ENCODE data around the gene CLDN24.
"Not testable (repeated sequence)": the region's sequence is repeated elsewhere in the genome, so short reads cannot be mapped to it uniquely, and the experiment has no call there.

CLDN24 gene

DNA sequence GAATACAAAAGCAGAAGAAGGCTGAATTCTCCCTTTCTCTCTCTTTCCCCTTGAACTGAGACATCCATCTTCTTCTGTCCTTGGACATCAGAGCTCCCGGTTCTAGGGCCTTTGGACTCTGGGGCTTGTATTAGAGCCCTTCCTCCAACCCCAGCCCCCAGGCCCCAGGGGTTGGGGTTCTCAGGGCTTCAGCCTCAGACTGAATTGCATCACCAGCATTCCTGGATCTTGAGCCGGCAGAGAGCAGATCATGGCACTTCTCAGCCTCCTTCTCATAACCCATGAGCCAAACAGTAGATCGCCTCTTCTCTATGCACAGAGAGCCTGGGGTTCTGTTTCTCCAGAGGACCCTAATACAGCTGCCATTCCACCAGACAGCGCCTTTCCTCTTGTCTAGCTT is 25.3 kb upstream of the CLDN24 start:
- in situ Hi-C loops (cut with MboI; ENCODE audit: low sequenced_read_pairs), result no loop called here

DNA sequence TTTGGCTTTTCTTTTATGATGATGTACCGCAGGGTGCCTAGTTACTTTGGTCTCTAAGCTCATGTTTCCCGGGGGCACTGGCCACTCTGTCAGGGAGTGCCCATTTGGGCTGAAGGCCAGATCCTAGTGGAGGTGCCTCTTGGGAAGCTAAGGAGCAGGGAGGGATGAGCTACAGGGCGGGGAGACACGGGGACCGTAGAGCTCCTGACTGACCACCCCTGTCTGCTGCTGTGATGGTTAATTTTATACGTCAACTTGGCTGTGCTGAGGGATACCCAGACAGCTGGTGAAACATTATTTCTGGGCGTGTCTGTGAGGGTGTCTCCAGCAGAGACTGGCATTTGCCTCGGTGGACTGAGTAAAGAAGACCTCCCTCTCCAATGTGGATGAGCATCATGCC is 24.9 kb upstream of the CLDN24 start:
- in situ Hi-C loops (cut with MboI; ENCODE audit: low sequenced_read_pairs), result no loop called here

DNA sequence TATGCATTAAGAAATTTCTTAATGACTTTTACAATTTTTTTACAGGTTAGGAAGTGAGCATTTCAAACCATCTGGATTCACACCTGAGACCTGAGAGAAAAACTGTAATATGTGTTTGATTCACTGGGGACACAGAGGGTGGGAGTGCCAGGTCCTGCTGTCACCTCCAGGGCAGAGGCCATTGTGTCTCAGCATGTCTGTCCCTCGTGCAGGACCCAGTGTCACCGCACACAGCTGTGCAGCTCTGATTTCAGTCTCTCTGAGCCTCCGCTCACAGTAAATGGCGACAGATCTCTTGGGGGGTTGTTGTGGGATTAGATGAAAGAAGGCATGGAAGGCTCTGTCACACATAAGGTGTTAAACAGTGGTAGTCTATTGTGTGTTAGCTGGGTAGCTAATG is 23.0 kb upstream of the CLDN24 start:
- in situ Hi-C loops (cut with MboI; ENCODE audit: low sequenced_read_pairs), result no loop called here

DNA sequence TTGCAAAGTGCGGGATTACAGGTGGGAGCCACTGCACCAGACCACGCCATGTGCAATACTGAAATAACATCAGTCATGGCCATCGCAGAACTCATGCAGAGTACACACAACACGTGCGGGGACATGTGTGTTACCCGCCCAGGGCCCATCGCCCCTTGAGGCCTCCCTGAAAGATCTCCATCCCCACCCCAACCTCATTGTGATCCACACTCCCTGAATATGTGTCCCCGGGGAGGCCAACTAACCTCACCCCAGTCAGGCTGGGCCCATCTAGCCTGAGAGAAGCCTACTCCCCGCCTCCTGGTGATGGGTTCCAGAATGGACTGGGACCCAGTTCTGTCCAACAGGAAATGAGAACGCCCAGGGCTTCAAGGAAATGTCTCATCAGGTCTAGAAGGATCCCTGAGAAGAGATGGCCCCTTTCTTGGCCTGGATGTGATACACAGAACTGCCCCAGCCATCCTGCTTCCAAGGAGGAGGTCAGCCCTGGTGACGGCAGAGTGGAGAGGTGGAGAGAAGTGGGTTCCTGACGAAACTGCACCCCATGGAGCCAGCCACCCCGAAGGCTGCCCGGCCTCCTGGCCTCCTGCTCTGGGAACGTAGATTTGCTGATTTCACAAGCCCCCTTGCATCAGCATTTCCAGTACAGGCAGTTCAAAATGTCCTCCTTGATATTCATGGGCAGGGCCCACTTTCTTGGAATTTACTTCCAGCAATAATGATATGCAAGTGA is 22.5 kb upstream of the CLDN24 start:
- in situ Hi-C loops (cut with MboI; ENCODE audit: low sequenced_read_pairs), result no loop called here

DNA sequence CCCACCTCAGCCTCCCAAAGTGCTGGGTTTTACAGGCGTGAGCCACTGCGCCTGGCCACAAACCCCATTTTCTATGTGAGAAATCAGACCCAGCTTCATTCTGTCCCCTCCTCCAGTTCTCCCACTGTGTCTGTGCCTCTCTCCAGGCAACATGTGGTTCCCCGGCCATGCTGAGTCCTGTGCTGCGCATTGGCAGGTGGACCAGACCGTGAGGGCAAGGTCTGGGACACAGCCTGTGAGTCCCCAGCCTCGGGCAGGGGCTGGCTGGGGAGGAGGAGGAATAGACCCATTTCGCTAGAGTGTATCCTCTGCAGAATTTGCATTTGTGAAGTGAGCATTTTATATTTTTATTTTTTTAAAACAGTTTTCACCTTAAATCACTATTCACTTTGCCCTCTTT is 21.5 kb upstream of the CLDN24 start:
- in situ Hi-C loops (cut with MboI; ENCODE audit: low sequenced_read_pairs), result no loop called here

DNA sequence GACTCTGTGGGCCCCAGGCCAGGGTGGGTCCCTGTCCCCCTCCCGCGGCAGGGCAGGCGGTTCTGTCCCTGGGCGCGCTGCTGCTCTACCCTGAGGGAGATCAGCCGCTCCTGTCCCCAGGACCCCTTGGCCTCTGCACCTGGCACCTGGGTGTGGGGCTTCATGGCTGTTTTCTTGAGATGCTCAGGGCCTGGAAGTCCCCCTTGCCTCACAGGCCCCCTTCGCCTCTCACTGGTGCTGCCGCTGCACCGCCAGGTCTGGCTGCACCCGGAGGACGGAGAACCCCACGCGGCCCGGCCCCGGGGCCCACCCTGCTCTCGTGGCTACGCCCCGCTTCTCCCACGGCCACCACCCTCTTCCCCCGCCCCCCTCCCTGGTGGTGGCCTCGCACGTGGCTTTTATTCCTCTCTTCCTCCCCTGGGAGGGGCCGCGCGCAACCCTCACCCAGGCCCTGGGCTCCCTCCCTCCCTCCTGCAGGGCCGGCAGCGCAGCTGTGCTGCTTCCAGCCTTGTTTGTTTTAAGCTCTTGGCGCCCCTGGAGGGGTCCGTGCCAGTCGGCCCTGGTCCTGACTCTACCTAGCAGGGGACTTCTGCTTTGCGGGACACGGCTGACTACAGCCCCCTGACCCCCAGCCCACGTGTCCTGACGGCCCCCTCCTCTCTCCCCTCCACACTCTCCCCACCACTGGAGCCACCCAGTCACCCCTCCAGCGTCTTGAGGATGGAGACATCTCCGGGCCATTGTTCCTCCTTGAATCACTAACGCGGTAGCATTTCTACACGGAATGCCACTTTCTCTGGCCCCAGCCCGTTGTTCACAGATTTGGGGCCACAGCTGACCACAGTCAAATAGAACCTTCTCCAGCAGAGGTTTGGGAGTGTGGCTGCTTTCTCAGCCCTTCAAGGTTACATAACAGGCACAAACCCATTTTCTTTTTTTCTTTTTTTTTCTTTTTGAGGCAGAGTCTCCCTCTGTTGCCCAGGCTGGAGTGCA is 20.6 kb upstream of the CLDN24 start:
- in situ Hi-C loops (cut with MboI; ENCODE audit: low sequenced_read_pairs), result no loop called here

DNA sequence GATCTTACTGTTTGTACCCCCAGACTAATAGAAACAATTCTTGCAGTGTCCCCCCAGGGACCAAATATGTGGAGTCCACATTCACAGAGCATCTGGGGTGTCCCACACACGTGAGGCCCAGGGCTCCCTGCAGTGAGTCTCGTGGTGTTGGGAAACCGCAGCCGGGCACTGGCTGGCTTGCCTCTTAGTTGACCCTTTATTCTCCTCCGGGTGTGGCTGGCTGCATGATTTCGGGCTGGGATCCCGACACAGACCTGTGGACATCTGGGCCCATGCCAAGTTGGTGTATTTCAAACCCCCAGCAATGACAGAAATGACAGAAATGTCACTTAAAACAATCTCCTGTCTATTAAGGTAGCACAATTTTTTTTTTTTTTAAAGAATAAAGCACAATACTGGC is 15.6 kb upstream of the CLDN24 start:
- in situ Hi-C loops (cut with MboI; ENCODE audit: low sequenced_read_pairs), result no loop called here

DNA sequence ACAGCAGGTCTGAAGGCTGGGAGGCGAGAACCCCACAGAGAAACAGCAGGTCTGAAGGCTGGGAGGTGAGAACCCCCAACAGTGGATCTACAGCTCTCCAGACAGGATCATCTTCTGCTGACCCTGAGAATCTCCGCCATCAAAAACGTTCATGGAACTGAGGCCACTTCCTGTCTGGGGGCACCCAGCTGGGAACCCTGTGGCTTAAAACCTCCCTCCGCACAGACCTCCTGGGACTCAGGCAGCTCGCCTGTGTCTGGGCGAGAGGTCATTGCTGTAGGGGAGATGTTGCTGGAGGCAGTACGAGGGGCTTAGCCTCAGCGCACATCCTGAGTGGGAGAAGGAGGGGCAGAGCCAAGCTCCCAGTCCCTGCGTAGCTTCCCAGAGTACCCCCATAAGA is 15.1 kb upstream of the CLDN24 start:
- in situ Hi-C loops (cut with MboI; ENCODE audit: low sequenced_read_pairs), result no loop called here

DNA sequence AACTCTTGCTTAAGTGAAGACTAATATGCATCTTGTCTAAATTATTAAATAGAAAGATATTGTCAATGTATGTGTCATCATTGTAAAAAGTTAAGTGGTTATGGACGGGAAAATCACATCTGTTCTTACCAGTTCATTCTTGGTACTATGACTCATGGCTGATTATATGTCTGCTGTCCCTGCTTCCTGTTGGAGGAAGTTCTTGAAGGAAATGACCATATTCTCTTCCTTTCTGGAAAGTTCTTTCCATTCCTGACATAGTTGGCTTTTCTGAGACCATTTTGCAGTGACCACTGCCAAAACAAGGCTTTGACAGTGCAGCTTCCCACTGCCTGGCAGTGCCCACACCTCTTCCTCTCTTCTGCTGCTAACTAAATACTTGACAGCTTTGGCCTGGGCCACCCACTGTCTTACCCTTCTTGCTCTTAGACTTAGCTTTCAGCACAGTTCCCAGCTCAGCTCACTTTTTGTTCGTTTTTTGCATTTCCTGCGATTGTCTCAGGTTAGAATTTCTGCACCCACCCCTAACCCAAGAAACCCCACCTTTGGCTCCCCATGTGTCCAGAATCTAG is 13.2 kb upstream of the CLDN24 start:
- in situ Hi-C loops (cut with MboI; ENCODE audit: low sequenced_read_pairs), result no loop called here

DNA sequence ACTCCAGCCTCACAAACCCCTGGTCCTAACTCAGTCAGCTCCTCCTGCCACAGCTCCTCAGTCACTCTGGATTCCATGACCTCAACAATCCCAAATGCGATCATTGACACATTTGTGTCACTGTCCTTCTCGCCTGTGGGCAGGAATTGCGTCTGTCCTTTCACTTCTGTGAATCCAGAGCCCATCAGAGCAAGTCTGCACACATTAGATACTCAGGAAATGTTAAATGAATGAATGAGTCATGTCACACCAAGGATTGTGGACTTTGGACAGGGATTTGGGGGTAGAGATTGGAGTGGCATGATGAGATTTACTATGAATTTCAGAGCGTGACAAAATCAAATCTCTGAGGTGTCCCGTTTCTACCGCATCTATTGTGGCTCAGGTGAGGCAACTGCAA is 11.8 kb upstream of the CLDN24 start:
- in situ Hi-C loops (cut with MboI; ENCODE audit: low sequenced_read_pairs), result no loop called here

DNA sequence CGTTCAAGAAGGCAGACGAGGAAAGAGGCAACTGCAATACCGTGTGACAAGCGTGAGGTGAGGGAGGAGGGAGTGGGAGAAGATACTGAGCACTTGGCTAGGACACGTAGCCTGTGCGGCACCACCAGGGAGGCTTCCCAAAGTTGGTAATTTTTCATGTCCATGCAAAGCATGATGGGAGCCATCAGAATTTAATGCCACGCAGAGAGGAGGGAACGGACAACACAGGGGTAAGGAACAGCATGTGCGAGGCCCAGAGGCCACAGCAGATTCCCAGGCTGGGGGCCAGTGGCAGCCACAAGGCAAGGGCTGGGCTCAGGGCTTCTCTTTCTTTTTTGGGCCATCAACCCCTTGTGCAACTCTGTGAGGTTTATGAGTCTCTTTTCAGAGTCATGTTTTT is 11.0 kb upstream of the CLDN24 start:
- in situ Hi-C loops (cut with MboI; ENCODE audit: low sequenced_read_pairs), result no loop called here

DNA sequence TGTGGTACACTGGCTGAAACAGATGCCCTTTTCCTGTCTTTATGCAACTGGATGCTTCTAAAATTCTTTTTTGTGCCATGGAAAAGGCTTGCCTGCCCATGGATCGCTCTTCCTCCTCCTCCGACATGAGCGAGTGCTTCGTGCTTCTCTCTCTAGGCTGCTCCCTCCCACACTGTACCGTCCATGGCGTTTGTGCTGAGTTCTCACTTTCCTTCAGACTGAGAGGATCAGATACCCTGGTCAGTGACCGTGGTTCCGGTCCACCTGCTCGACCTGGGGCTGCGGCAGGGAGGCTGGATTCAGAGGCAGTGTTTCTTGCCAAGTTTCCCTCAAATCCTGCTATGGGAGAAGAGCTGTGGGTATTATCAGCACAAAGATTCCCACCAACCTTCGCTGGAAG is 10.2 kb upstream of the CLDN24 start:
- in situ Hi-C loops (cut with MboI; ENCODE audit: low sequenced_read_pairs), result no loop called here

DNA sequence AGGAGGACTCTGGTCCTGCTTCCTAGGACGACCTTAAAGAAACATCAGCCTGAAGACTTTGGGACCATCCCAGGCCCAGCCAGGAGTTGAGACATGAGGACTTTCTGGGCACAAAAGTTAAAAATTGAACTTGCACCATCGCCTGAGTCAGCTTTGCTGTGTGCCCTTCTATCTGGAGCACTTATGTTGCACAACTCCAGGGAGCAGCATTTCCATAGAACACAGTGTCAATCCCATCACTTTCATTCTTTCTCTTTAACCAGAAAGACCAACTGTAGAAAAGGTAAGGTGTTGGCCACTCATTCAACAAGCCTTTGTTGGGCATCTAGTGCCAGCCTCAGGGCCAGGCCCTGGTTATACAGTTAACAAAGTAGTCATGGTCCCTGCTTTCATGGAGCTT is 8.6 kb upstream of the CLDN24 start:
- in situ Hi-C loops (cut with MboI; ENCODE audit: low sequenced_read_pairs), result no loop called here

DNA sequence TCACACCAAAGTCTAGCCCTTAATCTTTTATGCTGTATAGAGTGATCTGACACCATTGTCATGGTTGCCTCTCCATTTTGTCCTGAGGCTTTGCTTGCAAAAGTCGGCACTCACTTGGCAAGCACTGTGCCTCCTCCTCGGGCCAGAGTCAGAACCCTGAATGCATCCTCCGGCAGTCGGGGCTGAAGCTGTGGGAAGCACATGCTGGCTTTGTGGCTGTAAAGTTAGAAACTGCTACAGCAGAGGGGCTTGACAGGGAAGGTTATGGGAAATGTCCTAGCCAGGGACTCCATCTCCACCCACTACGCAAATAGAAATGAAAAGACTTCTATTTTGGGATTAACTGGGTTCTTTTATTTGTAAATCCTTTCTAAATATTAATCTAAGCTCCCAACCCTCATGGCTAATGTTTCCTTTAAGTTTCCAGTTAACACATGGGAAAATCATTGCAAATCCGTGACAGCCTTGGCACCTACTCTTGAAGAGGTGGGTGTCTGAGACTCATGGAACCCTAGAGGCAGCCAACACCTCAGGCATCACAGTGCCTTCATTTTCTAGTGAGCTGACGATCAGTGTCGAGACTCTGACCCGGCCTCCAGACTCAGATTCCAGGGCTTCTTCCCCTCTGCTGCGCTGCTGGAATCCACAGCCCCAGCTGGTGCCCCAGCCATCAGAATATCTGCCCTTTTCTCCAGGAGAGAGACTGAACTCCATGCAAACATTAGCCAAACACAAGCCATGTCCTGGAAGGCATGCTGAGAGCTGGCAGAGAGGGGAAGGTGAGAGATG is 7.9 kb upstream of the CLDN24 start:
- in situ Hi-C loops (cut with MboI; ENCODE audit: low sequenced_read_pairs), result no loop called here

DNA sequence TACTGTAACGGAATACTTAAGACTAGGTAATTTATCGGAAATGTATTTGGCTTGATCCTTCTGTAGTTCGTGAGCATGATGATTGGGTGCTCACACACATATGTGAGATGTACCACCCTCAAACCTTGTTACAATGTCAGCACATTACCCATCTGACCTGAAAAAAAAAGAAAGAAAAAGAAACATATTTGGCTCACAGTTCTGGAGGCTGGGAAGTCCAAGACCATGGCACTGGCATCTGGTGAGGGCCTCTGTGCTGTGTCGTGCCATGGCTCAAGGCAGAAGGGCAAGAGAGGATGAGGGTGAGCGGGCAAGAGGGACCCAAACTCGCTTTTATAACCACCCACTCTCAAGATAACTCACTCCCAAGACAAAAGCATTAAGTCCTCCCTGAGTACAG is 7.0 kb upstream of the CLDN24 start:
- in situ Hi-C loops (cut with MboI; ENCODE audit: low sequenced_read_pairs), result no loop called here

DNA sequence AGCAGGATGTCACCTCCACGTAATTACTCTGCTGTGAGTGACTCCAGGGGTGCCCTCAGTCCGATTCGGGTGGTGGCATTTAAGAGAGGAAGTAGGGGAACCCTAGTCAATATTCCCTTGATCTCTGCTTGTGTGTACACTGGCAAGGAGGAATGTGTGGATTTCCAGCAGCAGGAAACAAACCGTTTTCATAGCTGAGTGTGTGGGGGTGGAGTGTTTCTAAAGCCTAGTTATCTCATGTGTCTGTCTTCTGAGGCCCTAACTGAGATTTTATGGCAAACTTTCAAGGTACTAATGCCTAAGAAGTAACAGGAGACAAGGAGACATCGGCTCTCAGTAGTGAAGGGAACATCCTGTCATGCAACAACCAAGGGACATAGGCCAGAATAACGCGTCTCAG is 6.6 kb upstream of the CLDN24 start:
- in situ Hi-C loops (cut with MboI; ENCODE audit: low sequenced_read_pairs), result no loop called here

DNA sequence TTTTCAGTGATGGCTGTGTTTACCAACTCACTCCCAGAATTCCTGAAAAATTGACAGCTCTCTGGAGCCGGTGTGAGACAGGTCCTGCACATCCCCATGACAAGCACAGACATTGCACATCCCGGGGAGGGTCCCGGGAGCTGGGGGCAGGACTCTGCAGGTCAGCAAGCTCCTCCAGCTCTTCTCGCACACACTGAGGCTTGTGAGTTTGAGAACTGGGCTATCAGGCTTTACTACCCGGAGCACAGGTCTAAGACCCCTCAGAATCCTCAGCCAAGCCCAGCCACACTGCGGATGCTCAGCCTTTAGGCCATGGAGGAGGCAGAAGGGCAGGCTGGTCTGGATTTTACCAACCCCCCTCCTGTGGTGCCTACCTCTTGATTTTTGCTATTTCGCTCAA is 5.6 kb upstream of the CLDN24 start:
- in situ Hi-C loops (cut with MboI; ENCODE audit: low sequenced_read_pairs), result no loop called here

DNA sequence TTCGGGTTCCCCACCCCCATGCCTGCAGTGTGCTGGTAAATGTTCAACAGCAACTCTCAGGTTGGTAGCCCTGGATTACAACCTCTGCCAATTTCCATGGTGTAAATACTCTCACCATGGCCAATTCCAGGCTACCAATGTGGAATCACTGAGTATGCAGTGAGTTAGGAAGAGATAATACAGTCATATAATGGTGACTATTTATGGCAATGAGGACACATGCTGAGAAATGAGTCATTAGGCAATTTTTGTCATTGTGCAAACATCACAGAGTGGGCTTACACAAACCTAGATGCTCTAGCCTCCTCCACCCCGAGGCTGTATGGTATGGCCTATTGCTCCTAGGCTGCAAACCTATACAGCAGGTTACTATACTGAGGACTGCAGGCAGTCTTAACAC is 4.6 kb upstream of the CLDN24 start:
- in situ Hi-C loops (cut with MboI; ENCODE audit: low sequenced_read_pairs), result no loop called here

DNA sequence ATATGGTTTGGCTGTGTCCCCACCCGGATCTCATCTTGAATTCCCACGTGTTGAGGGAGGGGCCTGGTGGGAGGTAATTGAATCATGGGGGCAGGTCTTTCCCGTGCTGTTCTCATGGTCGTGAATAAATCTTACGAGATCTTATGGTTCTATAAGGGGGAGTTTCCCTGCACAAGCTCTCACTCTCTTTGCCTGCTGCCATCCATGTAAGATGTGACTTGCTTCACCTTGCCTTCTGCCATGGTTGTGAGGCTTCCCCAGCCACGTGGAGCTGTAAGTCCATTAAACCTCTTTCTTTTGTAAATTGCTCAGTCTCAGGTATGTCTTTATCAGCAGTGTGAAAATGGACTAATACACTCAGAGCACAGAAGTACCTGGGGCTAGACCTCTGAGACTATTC is 4.2 kb upstream of the CLDN24 start:
- in situ Hi-C loops (cut with MboI; ENCODE audit: low sequenced_read_pairs), result not testable (repeated sequence)

DNA sequence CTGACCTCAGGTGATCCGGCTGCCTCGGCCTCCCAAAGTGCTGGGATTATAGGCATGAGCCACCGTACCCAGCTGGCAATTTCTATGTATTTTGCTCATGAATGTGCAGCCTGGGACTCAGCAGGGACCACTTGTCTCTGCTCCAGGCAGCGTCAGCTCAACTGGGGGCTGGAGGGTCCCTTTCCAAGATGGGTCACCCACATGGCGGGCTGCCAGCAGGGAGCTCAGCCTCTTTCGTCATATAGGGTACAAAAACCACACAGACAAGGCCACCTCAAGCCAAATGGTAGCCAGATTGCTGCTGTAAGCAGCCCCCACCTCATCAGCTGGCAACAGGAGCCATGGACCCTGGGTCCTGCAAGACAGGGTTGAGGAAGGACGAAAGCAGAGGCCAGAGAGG is 2.4 kb upstream of the CLDN24 start:
- in situ Hi-C loops (cut with MboI; ENCODE audit: low sequenced_read_pairs), result no loop called here

DNA sequence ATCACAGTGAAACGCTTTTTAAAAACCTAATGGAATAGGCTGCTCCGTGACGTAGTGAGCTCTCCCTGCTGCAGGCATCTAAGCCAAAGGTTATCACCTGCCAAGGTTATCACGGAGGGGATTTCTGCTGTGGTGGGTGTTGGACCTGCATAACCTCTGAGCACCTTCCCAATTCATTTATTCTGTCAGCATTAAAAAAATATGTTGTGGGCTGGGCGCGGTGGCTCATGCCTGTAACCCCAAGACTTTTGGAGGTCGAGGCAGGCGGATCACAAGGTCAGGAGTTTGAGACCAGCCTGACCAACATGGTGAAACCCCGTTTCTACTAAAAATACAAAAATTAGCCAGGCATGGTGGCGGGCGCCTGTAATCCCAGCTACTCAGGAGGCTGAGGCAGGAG is 1.8 kb upstream of the CLDN24 start:
- in situ Hi-C loops (cut with MboI; ENCODE audit: low sequenced_read_pairs), result not testable (repeated sequence)

All from HL-60/S4 (cell line).